Measurements from ENCODE around the gene NEUROD6. TPM values are rescaled to one million over a fixed set of nuclear protein-coding genes. Genes with fewer than 3 reads are reported as not detected.

NEUROD6 gene
- total and polyA plus RNA-seq, 2 experiments from 2014 or later: not detected

DNA sequence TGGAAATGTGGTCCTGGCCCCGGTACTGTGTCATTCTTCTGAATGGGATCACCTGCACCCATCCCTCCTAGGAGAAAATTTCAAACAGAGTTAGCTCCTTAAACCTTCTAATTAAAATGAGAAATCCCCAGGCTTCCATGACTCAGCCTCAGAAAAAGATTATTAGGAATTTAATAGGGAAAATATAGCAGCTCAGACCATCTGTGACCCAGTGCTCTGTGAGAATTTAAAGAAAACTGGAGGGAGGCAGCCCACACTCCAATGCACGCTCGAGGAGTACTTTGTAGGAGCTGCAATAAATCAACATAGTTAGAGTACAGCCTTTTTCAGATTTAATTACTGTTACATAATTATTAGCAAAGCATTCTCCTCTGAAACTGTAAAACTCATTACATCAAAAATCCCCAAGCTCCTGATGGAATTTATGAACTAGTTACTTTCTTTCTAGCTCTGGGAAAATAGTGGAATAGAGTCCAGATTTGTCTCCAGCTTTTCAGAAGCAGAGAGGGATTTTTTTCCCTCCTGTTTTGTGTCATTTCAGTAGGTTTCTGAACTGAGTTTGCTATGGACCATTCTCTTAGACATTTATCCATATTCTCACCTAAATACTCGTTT lies 30.1 kb downstream of the NEUROD6 start:
- Histone ChIP-seq H3F3A (replicated peaks; ENCODE audit: low read depth) (no peaks in the 10 kb centered on the region), H2AFZ (no peak overlapping the region), H3K27ac (ENCODE audit: low read depth) (no peak overlapping the region), H3K79me2 (replicated peaks; ENCODE audit: insufficient read depth) (no peaks in the 10 kb centered on the region), H3K27me3 (ENCODE audit: insufficient read depth) (no peaks in the 10 kb centered on the region), H3K9me2 (ENCODE audit: insufficient read depth) (no peaks in the 10 kb centered on the region), H3K4me1 (ENCODE audit: insufficient read depth) (peaks cover 3% of the 10 kb centered on the region; the same call in 1 of the 2 replicates), H3K4me3 (no peak overlapping the region), H3K4me2 (no peak overlapping the region), H4K20me1 (replicated peaks; ENCODE audit: insufficient read depth) (no peaks in the 10 kb centered on the region), H3K36me3 (ENCODE audit: insufficient read depth) (no peaks in the 10 kb centered on the region)
- no peak for ATAC-seq
- H3K27me3 Mint-ChIP-seq (ENCODE audit: insufficient read depth, low read depth, poor library complexity): peaks cover 9% of the 10 kb centered on the region
- H3K9me3 Mint-ChIP-seq: no peaks in the 10 kb centered on the region
- no peak for DNase-seq (ENCODE audit: low spot score)
- TF ChIP-seq ZNF331 (CRISPR knock-in tag; IDR thresholded peaks at IDR 0.05; ENCODE audit: low read depth) (no peak), EZH2 (IDR thresholded peaks at IDR 0.05; ENCODE audit: low read depth, unreplicated experiment) (no peak), POLR2AphosphoS5 (IDR thresholded peaks at IDR 0.05; ENCODE audit: low read depth) (no peak), ZNF114 (CRISPR knock-in tag; IDR thresholded peaks at IDR 0.05) (no peak), CREB1 (CRISPR knock-in tag; IDR thresholded peaks at IDR 0.05; ENCODE audit: low read depth) (no peak), STAT1 (IDR thresholded peaks at IDR 0.05; ENCODE audit: unreplicated experiment) (no peak), NANOG (IDR thresholded peaks at IDR 0.05; ENCODE audit: borderline replicate concordance) (no peak)
- TF ChIP-seq, protein P1, sequence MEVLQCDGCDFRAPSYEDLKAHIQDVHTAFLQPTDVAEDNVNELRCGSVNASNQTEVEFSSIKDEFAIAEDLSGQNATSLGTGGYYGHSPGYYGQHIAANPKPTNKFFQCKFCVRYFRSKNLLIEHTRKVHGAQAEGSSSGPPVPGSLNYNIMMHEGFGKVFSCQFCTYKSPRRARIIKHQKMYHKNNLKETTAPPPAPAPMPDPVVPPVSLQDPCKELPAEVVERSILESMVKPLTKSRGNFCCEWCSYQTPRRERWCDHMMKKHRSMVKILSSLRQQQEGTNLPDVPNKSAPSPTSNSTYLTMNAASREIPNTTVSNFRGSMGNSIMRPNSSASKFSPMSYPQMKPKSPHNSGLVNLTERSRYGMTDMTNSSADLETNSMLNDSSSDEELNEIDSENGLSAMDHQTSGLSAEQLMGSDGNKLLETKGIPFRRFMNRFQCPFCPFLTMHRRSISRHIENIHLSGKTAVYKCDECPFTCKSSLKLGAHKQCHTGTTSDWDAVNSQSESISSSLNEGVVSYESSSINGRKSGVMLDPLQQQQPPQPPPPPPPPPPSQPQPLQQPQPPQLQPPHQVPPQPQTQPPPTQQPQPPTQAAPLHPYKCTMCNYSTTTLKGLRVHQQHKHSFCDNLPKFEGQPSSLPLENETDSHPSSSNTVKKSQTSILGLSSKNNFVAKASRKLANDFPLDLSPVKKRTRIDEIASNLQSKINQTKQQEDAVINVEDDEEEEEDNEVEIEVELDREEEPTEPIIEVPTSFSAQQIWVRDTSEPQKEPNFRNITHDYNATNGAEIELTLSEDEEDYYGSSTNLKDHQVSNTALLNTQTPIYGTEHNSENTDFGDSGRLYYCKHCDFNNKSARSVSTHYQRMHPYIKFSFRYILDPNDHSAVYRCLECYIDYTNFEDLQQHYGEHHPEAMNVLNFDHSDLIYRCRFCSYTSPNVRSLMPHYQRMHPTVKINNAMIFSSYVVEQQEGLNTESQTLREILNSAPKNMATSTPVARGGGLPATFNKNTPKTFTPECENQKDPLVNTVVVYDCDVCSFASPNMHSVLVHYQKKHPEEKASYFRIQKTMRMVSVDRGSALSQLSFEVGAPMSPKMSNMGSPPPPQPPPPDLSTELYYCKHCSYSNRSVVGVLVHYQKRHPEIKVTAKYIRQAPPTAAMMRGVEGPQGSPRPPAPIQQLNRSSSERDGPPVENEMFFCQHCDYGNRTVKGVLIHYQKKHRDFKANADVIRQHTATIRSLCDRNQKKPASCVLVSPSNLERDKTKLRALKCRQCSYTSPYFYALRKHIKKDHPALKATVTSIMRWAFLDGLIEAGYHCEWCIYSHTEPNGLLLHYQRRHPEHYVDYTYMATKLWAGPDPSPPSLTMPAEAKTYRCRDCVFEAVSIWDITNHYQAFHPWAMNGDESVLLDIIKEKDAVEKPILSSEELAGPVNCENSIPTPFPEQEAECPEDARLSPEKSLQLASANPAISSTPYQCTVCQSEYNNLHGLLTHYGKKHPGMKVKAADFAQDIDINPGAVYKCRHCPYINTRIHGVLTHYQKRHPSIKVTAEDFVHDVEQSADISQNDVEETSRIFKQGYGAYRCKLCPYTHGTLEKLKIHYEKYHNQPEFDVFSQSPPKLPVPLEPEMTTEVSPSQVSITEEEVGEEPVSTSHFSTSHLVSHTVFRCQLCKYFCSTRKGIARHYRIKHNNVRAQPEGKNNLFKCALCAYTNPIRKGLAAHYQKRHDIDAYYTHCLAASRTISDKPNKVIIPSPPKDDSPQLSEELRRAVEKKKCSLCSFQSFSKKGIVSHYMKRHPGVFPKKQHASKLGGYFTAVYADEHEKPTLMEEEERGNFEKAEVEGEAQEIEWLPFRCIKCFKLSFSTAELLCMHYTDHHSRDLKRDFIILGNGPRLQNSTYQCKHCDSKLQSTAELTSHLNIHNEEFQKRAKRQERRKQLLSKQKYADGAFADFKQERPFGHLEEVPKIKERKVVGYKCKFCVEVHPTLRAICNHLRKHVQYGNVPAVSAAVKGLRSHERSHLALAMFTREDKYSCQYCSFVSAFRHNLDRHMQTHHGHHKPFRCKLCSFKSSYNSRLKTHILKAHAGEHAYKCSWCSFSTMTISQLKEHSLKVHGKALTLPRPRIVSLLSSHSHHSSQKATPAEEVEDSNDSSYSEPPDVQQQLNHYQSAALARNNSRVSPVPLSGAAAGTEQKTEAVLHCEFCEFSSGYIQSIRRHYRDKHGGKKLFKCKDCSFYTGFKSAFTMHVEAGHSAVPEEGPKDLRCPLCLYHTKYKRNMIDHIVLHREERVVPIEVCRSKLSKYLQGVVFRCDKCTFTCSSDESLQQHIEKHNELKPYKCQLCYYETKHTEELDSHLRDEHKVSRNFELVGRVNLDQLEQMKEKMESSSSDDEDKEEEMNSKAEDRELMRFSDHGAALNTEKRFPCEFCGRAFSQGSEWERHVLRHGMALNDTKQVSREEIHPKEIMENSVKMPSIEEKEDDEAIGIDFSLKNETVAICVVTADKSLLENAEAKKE (CRISPR knock-in tag; IDR thresholded peaks at IDR 0.05): no peak
- TF ChIP-seq, protein P2, sequence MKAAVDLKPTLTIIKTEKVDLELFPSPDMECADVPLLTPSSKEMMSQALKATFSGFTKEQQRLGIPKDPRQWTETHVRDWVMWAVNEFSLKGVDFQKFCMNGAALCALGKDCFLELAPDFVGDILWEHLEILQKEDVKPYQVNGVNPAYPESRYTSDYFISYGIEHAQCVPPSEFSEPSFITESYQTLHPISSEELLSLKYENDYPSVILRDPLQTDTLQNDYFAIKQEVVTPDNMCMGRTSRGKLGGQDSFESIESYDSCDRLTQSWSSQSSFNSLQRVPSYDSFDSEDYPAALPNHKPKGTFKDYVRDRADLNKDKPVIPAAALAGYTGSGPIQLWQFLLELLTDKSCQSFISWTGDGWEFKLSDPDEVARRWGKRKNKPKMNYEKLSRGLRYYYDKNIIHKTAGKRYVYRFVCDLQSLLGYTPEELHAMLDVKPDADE (IDR thresholded peaks at IDR 0.05): no peak
- TF ChIP-seq, protein P3, sequence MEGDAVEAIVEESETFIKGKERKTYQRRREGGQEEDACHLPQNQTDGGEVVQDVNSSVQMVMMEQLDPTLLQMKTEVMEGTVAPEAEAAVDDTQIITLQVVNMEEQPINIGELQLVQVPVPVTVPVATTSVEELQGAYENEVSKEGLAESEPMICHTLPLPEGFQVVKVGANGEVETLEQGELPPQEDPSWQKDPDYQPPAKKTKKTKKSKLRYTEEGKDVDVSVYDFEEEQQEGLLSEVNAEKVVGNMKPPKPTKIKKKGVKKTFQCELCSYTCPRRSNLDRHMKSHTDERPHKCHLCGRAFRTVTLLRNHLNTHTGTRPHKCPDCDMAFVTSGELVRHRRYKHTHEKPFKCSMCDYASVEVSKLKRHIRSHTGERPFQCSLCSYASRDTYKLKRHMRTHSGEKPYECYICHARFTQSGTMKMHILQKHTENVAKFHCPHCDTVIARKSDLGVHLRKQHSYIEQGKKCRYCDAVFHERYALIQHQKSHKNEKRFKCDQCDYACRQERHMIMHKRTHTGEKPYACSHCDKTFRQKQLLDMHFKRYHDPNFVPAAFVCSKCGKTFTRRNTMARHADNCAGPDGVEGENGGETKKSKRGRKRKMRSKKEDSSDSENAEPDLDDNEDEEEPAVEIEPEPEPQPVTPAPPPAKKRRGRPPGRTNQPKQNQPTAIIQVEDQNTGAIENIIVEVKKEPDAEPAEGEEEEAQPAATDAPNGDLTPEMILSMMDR (conservative IDR thresholded peaks at IDR 0.05; ENCODE audit: low read depth in 2 of 2): no peak
- H3K27ac Mint-ChIP-seq: no peak overlapping the region
- no peaks in the 10 kb centered on the region for H3K36me3 Mint-ChIP-seq (ENCODE audit: low read depth)
- H3K4me3 Mint-ChIP-seq: no peak overlapping the region
- H3K4me1 Mint-ChIP-seq: peaks cover 13% of the 10 kb centered on the region

Data from GM23338 (cell line).